Measurements from ENCODE around the gene PPARA. TPM values are rescaled to one million over a fixed set of nuclear protein-coding genes. Genes with fewer than 3 reads are reported as not detected.

The PPARA gene
- total and polyA plus RNA-seq, 2 experiments from 2014 or later, result 4.7 to 12.6 TPM

GRCh38 chr22:46201059-46201757, 50.9 kb downstream of the PPARA start:
- peak; percentile 97 for ATAC-seq
- 0 out of 2 replicates have a peak overlapping the region, but pooled peaks have one; percentile 29 for H3K4me3 ChIP-seq

More at GRCh38 chr22:46201059-46201757, 50.9 kb downstream of the PPARA start:
- DNase-seq (ENCODE audit: low spot score), result peak; percentile 75
- peak overlapping the region; percentile 7; the same call in 1 of the 3 replicates for H3K4me3 Mint-ChIP-seq
- H3K9me3 Mint-ChIP-seq, result peaks cover 10% of the 10 kb centered on the region; the same call in 2 of the 3 replicates
- peaks cover 16% of the 10 kb centered on the region; the same call in 1 of the 3 replicates for H3K36me3 Mint-ChIP-seq (ENCODE audit: low read depth)
- peak overlapping the region; percentile 61 for H3K4me2 ChIP-seq
- H4K20me1 ChIP-seq (replicated peaks; ENCODE audit: insufficient read depth), result no peaks in the 10 kb centered on the region
- H3K27ac Mint-ChIP-seq, result no peak overlapping the region
- H3K36me3 ChIP-seq (ENCODE audit: insufficient read depth), result no peaks in the 10 kb centered on the region
- H3K79me2 ChIP-seq (replicated peaks; ENCODE audit: insufficient read depth), result no peaks in the 10 kb centered on the region
- H3K4me1 ChIP-seq (ENCODE audit: insufficient read depth), result peaks cover 7% of the 10 kb centered on the region
- H3K27ac ChIP-seq (ENCODE audit: low read depth), result 0 out of 2 replicates have a peak overlapping the region, but pooled peaks have one; percentile 56
- H3K27me3 Mint-ChIP-seq (ENCODE audit: insufficient read depth, low read depth, poor library complexity), result peaks cover 9% of the 10 kb centered on the region
- no peaks in the 10 kb centered on the region for H3K27me3 ChIP-seq (ENCODE audit: insufficient read depth)
- H3K9me2 ChIP-seq (ENCODE audit: insufficient read depth), result peaks cover 5% of the 10 kb centered on the region; the same call in 1 of the 2 replicates
- H2AFZ ChIP-seq, result no peak overlapping the region
- TF ChIP-seq ZNF462 (CRISPR knock-in tag; IDR thresholded peaks at IDR 0.05) (no peak), STAT1 (IDR thresholded peaks at IDR 0.05; ENCODE audit: unreplicated experiment) (no peak), CREB1 (CRISPR knock-in tag; IDR thresholded peaks at IDR 0.05; ENCODE audit: low read depth) (no peak), EZH2phosphoT487 (IDR thresholded peaks at IDR 0.05; ENCODE audit: unreplicated experiment) (no peak), ZNF331 (CRISPR knock-in tag; IDR thresholded peaks at IDR 0.05; ENCODE audit: low read depth) (no peak), NANOG (IDR thresholded peaks at IDR 0.05; ENCODE audit: borderline replicate concordance) (no peak), CTCF (conservative IDR thresholded peaks at IDR 0.05; ENCODE audit: low read depth in 2 of 2) (no peak), EZH2 (IDR thresholded peaks at IDR 0.05; ENCODE audit: low read depth, unreplicated experiment) (no peak), POLR2AphosphoS5 (IDR thresholded peaks at IDR 0.05; ENCODE audit: low read depth) (no peak), JUNB (IDR thresholded peaks at IDR 0.05; ENCODE audit: unreplicated experiment) (no peak), ZNF114 (CRISPR knock-in tag; IDR thresholded peaks at IDR 0.05) (no peak)
- TF ChIP-seq, protein P1, sequence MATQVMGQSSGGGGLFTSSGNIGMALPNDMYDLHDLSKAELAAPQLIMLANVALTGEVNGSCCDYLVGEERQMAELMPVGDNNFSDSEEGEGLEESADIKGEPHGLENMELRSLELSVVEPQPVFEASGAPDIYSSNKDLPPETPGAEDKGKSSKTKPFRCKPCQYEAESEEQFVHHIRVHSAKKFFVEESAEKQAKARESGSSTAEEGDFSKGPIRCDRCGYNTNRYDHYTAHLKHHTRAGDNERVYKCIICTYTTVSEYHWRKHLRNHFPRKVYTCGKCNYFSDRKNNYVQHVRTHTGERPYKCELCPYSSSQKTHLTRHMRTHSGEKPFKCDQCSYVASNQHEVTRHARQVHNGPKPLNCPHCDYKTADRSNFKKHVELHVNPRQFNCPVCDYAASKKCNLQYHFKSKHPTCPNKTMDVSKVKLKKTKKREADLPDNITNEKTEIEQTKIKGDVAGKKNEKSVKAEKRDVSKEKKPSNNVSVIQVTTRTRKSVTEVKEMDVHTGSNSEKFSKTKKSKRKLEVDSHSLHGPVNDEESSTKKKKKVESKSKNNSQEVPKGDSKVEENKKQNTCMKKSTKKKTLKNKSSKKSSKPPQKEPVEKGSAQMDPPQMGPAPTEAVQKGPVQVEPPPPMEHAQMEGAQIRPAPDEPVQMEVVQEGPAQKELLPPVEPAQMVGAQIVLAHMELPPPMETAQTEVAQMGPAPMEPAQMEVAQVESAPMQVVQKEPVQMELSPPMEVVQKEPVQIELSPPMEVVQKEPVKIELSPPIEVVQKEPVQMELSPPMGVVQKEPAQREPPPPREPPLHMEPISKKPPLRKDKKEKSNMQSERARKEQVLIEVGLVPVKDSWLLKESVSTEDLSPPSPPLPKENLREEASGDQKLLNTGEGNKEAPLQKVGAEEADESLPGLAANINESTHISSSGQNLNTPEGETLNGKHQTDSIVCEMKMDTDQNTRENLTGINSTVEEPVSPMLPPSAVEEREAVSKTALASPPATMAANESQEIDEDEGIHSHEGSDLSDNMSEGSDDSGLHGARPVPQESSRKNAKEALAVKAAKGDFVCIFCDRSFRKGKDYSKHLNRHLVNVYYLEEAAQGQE (IDR thresholded peaks at IDR 0.05; ENCODE audit: unreplicated experiment), result no peak
- TF ChIP-seq, protein P2, sequence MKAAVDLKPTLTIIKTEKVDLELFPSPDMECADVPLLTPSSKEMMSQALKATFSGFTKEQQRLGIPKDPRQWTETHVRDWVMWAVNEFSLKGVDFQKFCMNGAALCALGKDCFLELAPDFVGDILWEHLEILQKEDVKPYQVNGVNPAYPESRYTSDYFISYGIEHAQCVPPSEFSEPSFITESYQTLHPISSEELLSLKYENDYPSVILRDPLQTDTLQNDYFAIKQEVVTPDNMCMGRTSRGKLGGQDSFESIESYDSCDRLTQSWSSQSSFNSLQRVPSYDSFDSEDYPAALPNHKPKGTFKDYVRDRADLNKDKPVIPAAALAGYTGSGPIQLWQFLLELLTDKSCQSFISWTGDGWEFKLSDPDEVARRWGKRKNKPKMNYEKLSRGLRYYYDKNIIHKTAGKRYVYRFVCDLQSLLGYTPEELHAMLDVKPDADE (IDR thresholded peaks at IDR 0.05), result no peak
- no peaks in the 10 kb centered on the region for H3F3A ChIP-seq (replicated peaks; ENCODE audit: low read depth)
- H3K4me1 Mint-ChIP-seq, result peaks cover 15% of the 10 kb centered on the region; the same call in 2 of the 3 replicates

All from GM23338 (cell line).